NCI-H510A (cell line): Measurements from ENCODE around the gene NACAD.

Experiments used
- DNase-seq: peaks from one replicate; lab custom pipeline; 2025; lab: John Stamatoyannopoulos, UW

NACAD gene

GRCh38 chr7:45088146-45088701, 545 bp downstream of the NACAD start:
- DNase-seq: no peak

GRCh38 chr7:45087301-45088145, 1.2 kb downstream of the NACAD start:
- no peak for DNase-seq

GRCh38 chr7:45086331-45087065, 2.3 kb downstream of the NACAD start:
- peak; percentile 24 for DNase-seq

- no peak for DNase-seq
Observed at GRCh38 chr7:45085619-45086200, 3.1 kb downstream of the NACAD start.

- no peak for DNase-seq
Observed at GRCh38 chr7:45084901-45085618, 3.7 kb downstream of the NACAD start.

- DNase-seq: no peak
Observed at GRCh38 chr7:45084336-45084735, 4.4 kb downstream of the NACAD start.

GRCh38 chr7:45082831-45083331, 5.9 kb downstream of the NACAD start:
- DNase-seq: no peak

GRCh38 chr7:45082031-45082830, 6.5 kb downstream of the NACAD start:
- DNase-seq: no peak

GRCh38 chr7:45081670-45081974, 7.1 kb downstream of the NACAD start:
- no peak for DNase-seq

GRCh38 chr7:45080958-45081669, 7.7 kb downstream of the NACAD start:
- DNase-seq: no peak

GRCh38 chr7:45080265-45080957, 8.4 kb downstream of the NACAD start:
- no peak for DNase-seq

GRCh38 chr7:45078125-45078681, 10.6 kb downstream of the NACAD start:
- DNase-seq: no peak

- DNase-seq: no peak
Observed at GRCh38 chr7:45077579-45077978, 11.2 kb downstream of the NACAD start.

GRCh38 chr7:45076946-45077345, 11.8 kb downstream of the NACAD start:
- no peak for DNase-seq

GRCh38 chr7:45075871-45076796, 12.6 kb downstream of the NACAD start:
- no peak for DNase-seq

- no peak for DNase-seq
Observed at GRCh38 chr7:45075355-45075644, 13.5 kb downstream of the NACAD start.

- no peak for DNase-seq
Observed at GRCh38 chr7:45074528-45075354, 14.0 kb downstream of the NACAD start.
